Stimulated activated CD8-positive, alpha-beta memory T cell treated with anti-CD3 and anti-CD28 coated beads, Interleukin-4, amount 100 ng/mL, for 4 hours (primary cell): ENCODE measurements around the gene VAMP2.
A peak's percentile ranks its signal among the peaks of the same experiment; 100 is the strongest.

Experiments used
- DNase-seq, 2 donors: peaks; one replicate each; pipeline ENCODE4 v3.0.0-alpha.2; 2020; ENCODE audit warnings: low read depth in 2 of 2, low spot score in 1 of 2

Gene VAMP2

DNA sequence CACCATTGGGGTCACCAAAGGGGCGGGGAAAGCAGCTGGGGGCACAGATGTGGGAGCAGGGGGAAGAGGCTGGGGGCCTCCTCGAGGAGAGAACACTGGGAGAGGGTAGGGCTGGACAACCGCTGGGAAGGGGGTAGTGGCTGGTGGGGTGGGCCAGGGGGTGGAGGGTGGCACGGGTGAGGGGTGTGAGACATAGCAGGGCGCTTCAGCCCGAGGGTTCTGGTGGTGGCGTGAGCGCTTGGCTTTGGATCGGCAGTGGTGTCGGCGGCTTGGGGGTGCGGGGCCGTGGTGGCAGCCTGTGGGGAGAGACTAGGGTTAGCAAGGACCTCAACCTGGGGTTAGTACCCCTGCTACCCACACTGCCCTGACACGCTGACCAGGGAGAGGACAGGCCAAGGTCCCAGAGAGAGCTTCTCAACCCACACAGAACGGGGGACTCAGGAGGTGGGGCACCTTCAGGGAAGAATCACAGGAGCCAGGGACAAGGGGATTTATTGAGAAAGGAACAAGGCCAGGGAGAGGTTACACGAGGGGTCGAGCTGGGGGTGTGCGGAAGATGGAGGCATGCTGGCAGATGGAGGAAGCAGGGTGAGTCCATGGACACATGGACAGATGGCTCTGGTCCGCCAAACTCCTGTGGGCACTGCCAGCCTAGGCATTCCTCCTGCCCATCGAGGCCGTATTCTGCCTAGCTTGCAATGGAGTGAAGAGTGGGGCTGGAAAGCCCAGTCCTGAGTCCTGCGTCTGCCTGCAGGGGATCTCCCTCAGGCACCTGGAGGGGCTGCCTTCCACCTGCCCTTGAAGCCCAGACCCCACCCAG, 19.0 kb downstream of the VAMP2 start:
- no peak for DNase-seq

DNA sequence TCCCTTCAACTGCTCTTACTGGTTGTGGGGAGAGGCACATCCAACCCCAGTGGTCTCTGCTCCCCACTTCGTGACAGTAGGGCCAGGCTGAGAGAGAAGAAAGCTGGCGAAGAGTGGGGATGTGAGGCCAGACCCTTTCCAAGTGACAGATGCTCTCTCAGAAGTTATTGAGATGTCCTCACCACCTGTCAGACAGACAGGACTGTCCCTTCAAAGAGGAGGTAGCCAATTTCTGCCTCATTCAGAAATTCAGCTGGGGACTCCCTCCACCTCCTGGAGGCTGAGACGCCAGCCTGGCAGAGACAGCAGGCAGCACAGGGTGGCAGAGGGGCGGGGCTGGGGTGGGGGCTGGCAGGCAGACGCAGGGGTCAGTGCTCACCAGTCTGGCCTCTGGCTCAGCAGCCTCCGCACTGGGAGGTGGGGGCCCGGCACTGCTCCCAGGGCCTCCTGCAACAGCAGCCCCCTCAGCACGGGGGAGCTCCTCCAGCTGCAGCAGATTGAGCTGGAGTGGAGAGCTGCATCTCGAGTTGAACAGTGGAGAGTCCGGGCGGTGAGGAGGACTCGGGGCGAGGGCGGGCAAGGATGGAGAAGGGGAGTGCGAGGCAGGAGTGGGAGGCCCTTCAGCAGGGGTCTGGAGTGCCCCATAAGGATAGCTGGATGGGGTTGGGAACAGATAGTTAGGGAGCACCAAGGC, 19.7 kb downstream of the VAMP2 start:
- no peak for DNase-seq

DNA sequence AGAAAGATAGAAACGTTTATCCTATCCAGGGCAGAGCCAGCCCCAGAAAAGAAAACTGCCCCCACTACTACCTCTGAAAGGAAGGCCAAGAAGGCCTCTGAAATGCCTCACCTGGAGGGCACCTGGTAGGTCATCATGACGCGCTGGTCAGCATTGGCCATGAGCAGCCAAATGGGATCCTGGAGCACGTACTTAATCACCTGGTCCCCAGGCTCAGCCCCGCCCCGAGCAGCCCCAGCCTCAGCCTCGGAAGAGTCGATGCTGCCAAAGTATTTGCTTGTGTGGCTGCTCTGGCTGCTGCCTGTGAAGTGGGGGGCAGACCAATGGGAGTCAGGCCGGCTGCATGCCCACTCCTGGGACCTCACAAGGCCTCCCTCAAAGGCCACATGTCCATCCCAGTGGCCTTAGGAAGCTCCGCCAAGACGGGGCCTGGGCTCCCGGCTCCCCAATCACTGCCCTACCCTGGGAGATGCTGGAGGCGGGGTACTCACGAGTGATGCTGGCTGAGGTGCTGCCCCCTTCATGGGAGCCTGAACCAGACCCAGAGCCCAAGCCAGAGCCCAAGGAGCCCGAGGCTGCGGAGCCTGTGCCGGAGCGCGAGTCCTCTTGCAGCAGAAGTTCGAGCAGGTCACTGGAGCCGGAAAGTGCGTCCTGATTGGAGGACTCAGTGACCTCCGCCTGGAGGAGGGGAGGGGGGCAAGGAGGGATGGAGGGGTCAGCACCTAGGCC, 20.4 kb downstream of the VAMP2 start:
- DNase-seq = no peak

DNA sequence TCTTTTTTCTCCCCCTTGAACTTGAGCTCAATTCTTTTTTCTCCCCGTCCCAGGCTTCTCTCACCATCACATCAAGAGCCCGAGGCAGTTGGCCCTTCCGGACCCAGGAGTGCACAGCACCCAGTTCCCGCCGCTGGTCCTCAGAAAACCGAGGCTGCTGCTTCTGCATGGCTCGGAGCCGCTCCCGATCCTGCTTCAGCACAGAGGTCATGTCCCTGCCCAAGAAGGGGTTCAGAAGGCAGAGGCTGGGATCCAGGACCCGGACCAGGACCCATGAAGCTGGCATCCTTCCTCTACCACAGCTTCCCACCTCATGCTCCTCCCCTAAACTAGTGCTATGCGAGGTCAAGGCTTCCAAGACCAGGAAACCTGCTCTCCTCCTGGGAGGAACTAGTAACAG, 21.0 kb downstream of the VAMP2 start:
- no peak for DNase-seq

DNA sequence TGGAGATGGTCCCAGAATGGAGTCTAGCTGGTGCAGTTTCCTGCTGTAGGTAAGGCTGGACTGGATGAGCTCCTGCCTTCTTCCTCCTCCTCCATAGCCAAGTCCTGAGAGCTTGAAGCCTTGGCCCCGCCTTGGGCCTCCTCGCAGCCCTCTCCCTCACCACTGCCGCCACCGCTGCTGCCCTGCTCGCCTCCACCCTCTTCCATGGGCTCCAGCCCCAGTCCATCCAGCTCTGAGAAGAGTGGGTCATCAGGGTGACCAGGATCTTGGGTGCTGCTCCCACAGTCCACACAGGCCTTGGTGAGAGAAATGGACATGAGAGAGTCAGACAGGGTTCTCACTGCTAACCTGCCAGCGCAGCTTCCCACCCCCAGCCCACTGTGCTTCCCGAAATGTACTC, 21.7 kb downstream of the VAMP2 start:
- DNase-seq = no peak

DNA sequence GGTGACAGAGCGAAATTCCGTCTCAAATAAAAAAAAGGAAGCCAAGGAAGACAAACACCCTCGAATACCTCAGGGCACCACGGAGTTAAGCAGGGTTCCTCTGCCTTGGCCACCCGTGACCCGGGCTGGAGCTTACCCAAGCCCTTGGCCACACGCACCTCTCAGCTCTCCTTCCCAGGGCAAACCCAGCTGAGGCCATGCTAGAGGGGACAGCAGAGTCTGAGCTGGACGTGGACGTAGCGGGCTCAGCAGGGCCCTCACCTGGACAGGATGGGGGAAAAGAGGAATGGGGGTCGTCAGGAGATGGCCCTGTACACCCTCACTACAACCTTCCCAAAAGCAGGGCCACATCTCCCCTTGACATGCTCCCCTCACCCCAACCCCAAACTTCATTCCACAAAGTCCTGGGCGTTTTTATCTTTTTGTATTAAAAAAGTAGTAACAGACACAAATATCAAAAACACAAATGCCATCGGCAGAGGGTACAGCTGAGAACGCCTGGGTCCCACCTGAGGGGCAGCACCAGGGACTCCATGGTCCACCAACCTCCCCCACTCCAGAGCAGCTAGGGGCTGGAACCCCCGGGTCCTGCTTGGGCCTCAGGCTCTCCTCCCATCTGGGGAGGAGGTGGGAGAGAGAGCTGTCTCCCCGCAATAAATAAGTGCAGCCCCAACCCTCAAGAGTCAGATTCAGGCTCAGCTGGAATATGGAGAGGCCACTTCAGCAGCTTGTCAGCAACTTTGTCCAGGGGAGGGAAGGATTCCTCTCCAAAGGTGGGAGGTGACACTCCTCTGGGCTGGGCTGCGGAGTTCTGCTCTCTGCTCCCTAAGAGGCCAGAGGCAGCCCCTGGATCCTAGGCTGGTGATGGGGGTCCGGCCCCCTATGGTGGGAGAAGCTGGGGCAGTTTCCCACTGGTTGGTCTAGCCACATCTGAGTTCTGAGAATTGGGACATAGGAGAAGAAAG, 22.4 kb downstream of the VAMP2 start:
- no peak for DNase-seq

DNA sequence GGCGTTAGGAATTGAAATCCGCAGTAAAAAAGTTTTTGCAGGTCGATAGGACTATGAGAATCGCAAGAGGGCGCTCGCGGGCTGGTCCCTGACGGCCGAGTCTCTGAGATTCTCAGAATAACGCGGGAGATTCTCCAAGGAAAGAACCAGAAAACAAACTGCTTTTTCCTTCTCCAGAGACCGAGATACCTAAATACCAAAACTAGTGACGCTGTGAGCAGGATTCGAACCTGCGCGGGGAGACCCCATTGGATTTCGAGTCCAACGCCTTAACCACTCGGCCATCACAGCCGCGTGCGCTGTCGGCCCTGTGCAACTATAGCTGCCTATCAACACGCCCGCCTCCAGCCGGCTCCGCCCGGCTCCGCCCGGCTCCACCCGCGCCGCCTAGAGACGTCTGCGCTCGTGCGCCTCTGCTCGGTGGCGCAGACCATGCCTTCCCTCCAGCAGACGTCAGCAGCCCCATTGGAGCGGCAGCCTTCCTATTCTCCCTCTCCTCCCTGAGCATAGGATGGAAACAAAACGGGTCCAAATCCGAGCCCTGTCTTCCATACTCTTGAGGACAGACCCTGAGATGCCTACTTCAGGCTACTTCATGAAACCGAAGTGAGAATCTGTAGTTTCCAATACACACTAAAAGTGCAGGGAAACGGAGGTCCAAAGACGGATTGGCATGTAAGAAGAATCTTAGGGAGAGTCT, 23.9 kb downstream of the VAMP2 start:
- peak; percentile 89 to 91 for DNase-seq

DNA sequence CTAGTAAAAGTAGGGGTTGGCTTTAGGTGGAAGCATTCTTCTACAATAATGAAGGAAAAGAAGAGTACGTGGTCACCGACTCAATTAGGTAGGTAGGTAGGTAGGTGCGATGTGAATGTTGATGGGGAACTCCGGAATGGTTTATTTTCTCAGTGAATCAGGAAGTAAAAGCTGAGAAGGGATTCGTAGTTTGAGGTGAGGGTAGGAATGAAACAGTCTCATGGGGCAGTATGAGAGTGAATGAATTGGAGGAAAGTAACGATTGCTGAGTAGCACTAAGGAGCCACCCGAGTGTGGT, 24.4 kb downstream of the VAMP2 start:
- DNase-seq = no peak

DNA sequence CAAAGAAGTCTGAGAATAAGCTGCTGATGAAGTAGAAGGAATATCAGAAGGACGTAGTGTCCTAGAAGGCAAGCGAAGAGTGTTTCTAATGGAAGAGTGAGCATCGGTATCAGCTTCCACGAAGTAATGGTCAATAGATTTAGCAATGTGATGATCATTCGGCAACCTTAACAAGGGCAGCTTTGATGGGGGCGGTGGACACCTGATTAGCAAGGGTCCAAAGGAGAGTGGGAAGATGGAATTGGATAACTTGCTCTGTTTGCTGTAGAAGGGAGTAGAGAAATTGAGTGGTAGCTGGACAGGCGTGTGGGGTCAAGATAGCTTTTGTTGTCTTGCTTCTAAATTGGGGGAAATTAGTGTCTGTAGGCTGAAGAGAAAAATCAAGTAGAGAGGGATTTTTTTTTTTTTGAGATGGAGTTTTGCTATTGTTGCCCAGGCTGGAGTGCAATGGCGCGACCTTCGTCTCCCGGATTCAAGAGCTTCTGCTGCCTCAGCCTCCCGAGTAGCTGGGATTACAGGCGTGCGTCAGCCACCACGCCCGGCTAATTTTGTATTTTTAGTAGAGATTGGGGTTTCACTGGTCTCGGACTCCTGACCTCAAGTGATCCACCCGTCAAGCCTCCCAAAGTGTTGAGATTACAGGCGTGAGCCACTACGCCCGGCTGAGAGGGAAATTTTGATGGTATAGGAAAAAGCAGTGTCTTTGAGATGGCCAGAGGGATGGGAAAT, 24.9 kb downstream of the VAMP2 start:
- no peak for DNase-seq

DNA sequence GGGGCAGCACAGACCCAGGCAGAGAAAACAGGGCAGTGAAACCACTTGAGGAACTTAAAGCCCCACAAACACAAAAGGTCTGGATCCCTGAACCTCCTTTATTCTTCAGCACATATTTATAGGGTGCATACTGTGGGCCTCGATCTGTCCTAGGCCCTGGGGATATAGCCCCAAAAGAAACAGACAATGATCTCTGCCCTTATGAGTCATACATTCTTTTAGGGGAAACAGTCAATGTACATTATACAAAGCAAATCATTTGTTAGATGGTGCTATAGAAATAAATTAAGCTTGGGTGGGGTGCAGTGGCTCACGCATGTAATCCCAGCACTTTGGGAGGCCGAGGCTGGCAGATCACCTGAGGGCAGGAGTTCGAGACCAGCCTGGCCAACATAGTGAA, 28.8 kb downstream of the VAMP2 start:
- DNase-seq = no peak

DNA sequence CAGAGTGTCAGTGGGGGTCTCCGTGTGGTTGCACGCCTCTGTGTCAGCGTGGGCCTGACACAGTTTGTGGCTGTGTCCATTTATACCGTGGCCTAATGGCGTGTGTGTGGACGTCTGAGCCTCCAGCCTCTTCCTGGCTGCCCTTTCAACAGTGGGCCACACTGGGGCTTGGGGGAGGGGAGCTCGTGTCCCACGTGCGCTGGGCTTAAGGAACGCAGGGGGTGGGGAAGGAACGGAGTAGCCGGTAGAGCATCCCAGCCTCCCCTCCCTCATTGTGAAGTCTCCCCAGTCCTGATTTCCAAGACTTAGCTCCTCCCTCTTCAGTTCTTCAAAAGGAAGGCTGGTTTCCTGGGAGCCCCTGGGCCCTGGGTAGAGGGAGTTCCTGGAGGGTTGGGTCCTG, 29.3 kb downstream of the VAMP2 start:
- no peak for DNase-seq

DNA sequence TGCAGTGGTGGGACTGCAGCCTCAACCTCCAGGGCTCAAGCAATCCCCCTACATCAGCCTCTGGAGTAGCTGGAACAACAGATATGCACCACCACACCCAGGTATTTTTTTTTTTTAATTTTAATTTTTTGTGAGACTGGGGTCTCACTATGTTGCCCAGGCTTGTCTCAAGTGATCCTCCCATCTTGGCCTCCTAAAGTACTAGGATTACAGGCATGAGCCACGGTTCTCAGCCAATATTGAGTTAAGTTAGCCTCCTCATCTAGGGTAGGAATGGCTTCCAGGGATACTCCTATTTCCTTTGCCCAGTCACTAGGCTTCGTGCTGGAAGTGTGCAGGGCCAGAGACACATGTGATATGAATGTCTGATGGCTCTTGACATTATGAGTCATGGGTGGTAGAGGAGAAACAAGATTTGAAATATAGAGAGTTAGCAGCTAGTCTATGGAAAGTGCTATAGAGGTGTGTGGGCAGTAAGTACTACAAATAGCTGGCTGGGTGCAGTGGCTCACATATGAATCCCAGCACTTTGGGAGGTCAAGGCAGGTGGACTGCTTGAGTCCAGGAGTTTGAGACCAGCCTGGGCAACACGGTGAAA, 30.8 kb downstream of the VAMP2 start:
- no peak for DNase-seq

DNA sequence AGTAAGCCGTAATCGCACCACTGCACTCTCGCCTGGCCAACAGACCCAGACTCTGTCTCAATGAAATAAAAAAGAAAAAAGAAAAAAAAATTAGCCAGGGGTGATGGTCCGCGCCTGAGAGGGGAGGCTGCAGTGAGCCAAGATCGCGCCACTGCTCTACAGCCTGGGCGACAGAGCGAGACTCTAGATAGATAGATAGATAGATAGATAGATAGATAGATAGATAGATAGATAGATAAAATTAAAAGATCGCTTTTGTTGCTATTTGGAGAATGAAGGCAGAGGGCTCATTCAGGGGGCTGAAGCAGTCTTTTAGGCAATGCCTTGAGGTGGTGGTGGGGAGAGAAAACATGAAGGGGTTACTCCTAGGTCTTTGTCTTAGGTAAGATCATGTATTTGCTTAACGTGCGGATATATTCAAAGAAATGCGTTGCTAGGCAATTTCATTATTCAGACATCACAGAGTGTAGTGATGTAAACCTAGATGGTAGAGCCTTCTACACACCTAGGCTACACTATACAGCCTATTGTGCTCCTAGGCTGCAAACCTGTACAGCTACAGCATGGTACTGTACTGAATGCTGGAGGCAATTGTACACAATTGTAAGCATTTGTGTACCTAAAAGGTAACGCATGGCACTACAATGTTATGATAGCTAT, 34.5 kb downstream of the VAMP2 start:
- no peak for DNase-seq

DNA sequence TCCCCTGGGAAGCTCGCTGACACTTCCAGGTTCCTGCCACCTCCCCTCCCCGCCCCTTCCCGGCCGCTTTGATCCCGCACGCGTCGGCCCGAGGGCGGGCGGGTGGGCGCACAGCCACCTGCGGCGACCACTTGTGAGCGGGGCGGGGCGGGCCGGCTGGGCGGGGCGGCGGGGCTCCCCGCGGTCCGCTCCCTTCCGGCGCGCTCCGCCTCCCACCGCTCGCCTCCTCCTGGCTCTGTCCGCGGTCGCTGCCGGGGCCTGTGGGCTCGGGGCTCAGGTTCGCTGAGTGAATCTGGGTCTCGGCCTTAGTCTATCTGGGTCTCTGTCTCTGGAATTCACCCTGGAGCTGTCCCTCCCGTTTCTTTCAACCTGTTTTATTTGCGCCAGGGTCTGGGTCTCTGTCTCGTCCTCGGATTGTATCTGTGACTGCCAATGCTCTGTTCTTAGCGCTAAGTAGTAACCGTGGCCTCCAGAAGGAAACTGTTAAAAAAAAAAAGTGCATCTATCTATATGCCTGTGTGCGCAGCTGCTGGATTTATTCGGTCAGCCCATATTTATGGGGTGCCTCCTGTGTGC, 36.2 kb downstream of the VAMP2 start:
- no peak for DNase-seq

DNA sequence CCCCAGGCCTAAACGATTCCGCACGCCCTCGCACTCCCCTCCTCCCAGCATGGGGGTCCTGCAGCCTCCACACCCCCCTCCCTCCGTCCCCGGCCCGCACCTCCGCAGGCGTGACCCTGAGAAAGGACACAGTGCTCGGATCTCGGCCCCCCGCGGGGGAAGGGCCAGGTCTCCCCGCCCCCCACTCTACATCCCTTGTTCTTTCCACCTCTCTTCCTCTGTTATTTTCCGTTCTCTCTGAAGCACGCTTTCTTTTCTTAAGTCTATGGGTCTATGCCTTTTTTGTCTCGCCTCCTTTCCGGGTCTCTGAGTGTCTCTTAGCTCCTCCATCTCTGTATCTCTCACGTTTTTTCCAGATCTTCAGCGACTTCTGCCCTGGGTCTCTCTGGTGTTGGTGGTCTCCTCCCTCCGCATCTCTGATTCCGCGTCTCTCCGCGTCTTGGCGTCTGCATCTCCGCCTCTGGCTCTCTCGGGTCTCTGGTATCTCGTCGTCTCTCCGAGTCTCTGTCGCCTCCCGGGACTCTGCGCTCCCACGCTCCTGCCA, 36.7 kb downstream of the VAMP2 start:
- DNase-seq = no peak

DNA sequence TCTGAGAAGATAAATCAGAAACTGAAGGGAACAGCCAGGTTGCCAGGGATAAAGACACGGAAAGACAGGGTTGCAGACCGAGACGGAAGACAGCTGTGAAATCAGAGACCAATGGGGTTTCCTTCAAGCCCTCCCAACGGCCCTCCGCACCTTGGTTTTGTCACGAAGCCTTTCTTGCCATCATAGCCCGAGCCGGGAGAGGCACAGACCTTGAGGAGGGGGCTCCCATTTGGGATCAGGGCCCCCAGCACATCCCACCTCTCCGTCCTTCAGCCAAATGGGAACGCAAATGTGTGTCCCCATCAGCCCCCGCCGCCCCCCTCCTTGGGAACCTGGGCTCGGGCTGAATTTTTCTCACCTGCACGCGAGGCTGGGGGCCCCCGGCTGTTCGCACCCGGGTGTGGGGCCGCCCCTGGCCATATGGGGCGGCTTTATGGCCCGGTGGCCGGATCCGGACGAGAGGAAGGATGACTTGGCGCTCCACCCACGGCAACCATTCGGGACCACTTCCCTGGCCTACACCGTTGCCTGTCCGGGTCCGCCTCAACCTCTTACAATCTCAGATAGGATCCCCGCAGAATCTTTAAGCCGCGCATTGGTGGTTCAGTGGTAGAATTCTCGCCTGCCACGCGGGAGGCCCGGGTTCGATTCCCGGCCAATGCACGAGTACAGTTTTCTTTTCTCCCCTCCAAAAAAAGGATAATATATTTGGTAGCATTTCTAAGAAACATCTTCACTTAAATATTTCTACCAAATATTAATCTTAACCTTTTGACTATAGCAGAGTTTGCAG, 37.4 kb downstream of the VAMP2 start:
- peak; percentile 68 to 96 for DNase-seq

DNA sequence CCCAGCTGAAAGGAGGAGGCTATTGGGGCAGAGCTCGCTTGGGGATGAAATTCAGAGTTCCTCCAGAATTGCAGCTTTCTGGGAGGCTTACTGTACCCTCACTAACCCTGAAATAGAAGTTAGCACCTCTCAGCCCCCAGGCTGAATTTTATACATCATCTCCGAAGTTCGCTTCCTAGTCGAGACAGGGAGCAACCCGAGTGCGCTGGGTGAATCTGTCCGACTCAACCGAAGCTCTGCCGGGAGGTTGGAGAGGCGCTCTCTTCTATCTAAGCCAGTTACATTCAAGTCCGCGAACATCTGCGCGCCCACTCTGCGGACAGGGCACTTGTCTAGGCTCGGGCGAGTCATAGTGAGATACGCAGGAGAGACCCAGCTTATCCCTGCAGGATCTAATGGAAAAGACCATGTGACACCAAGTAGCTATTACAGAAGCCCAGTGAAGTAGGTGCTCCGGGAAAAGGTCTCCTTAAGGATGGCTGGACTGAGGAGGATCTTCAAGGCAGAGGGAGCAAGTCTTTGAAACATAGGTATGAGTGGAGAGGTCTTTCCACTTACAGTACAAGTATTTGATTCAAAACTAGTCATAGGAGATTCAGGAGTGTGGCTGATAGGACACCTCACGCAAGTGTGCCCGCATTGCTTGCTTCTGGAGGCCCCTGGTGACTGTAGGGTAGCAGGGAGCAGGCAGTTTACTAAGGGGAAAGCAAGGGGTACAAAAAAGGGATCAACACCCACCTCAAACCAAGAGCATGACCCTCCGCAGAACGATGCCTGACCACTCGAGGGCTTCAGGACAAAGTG, 38.2 kb downstream of the VAMP2 start:
- DNase-seq = no peak
